GM19397 (cell line): ENCODE results near the gene ENTPD7.
"Not testable (repeated sequence)": the region's sequence is repeated elsewhere in the genome, so short reads cannot be mapped to it uniquely, and the experiment has no call there.

Experiments used
- ATAC-seq: cut with Tn5 transposase; IDR thresholded peaks from one replicate; pipeline ENCODE4 v1.9.1; 2021; ENCODE audit warnings: mild to moderate bottlenecking, moderate library complexity; ENCODE audit not compliant: unreplicated experiment

The ENTPD7 gene

DNA sequence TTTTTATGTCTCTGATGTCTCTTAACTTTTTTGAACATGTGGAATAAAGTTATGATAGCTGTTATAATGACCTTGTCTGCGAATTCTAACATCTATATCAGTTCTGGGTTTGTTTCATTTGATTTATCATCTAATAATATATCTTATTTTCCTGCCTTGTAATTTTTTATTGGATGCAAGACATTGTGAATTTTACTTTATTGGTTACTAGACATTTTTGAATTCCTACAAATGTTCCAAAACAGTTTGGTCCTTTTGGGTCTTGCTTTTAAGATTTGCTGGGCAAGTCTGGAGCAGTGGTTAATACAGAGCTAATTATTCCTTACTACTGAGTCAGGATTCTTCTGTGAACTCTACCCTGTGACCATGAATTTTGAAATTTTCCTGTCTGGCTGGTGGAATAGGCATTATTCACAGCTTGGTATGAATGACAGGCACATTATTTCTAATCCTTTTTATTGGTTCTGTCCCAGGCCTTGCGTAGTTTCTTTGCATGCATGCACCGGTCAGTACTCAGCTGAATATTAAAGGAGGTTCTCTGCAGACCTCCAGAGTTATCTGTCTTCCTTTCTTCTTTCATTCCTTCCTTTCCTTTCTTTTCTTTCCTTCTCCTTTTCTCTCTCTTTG lies 81.7 kb downstream of the ENTPD7 start:
- ATAC-seq, result no peak

DNA sequence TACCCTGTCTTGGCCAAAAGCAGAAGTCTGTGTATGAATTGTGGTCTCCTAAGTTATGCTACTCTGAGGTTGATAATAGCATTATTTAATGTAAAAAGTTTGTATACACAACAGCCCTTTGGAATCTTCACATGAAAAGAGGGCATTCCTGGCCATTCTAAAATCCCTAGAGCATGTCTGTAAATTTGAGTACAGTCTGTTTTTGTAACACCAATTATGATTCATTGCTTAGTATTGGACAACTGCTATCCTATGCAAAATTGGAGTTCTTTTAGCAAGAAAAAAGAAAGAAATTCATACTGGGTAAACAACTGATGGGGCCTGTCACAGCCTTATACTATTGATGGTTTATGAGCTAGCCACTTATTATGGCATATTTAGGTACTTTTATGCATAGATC lies 82.9 kb downstream of the ENTPD7 start:
- ATAC-seq, result no peak

DNA sequence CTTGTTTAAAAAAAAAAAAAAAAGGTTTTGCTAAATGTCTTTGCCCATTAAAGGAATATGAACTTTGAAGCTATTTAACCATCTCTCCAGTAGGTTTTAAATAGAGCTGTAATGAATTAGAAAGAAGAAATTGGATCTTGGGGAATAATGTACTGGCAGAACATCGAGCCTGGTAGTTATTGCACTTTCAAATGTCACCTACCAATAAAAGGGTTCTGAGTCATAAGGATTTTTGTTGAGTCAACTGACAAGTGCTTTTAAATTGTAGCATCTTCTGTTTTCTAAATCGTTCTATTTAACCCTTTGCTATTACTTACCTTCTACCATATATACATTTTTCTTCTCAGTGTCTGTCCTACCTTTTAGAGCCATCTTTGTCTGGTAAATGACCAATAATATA lies 83.4 kb downstream of the ENTPD7 start:
- no peak for ATAC-seq

DNA sequence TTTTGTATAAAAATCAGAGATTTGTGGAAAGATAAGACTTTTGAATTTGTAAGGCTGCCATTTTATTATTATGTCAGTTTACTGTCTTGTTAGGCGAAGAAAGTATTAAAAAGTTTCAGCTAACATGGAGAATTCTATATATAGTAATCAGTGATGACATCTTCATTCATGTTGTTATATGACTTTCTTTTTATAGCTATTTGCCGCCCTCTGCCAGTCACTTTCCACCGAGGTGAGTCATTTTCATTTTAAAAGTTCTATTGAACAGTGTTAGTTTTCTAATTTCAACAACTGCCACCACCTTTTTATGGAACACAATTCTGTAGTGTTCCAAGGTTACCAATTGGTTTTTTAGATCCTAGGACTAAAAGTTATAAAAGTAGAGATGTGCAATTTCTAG lies 84.5 kb downstream of the ENTPD7 start:
- no peak for ATAC-seq

DNA sequence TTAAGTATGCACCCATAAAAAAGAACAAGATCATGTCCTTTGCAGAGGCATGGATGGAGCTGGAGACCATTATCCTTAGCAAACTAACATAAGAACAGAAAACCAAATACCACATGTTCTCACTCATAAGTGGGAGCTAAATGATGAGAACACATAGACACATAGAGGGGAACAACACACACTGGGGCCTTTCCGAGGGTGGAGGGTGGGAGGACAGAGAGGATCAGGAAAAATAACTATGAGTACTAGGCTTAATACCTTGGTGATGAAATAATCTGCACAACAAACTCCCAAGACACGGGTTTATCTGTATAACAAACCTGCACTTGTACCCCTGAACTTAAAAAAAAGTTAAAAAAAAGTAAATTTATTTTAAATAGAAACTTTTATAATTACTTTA lies 86.9 kb downstream of the ENTPD7 start:
- not testable (repeated sequence) for ATAC-seq

DNA sequence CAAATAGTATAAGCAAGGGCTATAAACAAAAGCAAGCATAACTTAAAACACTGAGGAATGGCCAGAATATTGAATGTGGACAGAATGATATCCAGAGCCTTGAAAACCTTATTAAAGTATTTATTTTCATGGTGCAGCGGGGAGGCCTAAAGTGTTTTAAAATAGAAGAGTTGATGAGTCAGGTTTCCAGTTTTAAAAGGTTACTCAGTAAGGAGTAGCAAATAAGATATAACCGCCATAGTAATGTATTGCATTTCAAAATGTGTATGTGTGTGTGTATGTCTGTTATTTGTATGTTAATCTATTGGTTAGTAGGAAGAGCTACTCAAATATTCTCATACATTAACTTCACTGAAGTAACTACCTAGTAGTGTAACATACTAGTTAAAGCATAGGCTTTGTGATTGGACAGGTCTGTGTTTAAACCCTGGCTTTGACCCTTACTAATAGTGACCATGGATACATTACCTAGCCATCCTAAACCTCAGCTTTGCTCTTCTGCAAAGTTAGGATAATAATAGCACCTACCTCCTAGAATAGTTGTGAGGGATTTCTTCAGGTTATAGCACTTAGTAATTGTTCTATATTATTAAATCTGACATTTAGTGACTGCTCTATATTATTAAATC lies 89.6 kb downstream of the ENTPD7 start:
- ATAC-seq, result no peak

DNA sequence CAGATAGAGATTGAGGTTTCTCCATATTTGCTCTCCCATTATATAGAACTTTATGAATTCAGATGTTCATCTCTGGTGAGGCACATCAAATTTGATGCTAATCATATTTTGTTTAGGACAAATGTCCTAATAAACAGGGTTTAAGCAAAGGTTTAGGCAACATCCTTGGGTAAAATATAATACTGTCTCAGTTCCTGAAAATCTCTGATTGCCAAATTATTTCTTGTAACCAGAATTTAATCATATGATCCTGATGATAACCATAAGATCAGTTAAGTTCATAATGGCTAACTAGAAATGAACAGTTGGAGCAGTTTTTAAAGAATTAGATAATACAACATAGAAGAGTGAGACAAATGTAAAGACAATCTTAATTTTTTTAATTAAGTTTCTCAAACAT lies 91.3 kb downstream of the ENTPD7 start:
- no peak for ATAC-seq

DNA sequence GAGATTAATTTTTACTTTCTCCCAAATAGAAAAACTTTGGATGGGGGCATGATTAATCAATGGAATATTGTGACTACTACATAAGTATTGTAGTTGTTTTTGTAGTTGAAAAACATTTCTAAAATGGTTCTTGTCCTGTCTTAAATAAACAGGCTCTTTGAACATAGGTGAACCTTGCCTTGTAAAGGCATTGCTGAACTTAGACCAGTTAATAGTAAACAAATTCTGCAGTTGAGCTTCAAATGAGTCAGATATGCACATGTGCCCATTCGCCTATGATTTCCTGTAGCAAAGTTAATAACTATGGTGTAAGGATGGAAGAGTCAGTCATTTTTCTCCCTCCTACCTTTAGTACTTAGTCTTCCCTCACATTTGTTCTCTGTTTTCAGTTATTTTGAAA lies 95.4 kb downstream of the ENTPD7 start:
- ATAC-seq, result no peak
